Fibroblast of lung (primary cell): ENCODE results near the gene DUSP11. TPM values are rescaled to one million over a fixed set of nuclear protein-coding genes. Genes with fewer than 3 reads are reported as not detected.

Experiments used
- DNase-seq, 2 donors: peaks; one replicate each; pipeline versions ENCODE4 v3.0.0 to v3.0.0-alpha.2; 2010; ENCODE audit warnings: low read depth in 2 of 2
- H2AFZ ChIP-seq: 2 replicates; pipeline ENCODE4 v1.5.1; 2012; ENCODE audit warnings: low read length, control low read depth, inconsistent platforms
- H3K27ac ChIP-seq: 2 replicates; pipeline ENCODE4 v1.5.1; 2011; ENCODE audit warnings: low read length, control low read depth; ENCODE audit not compliant: insufficient read depth
- H3K27me3 ChIP-seq: 2 replicates; pipeline ENCODE4 v1.5.1; 2011; ENCODE audit warnings: mild to moderate bottlenecking, low read length; ENCODE audit not compliant: control insufficient read depth, insufficient read depth
- H3K36me3 ChIP-seq: 2 replicates; pipeline ENCODE4 v1.5.1; 2011; ENCODE audit warnings: low read length; ENCODE audit not compliant: control insufficient read depth, insufficient read depth
- H3K4me1 ChIP-seq: 2 replicates; pipeline ENCODE4 v1.5.1; 2011; ENCODE audit warnings: low read length; ENCODE audit not compliant: control insufficient read depth, insufficient read depth; ENCODE audit errors: extremely low read depth
- H3K4me2 ChIP-seq: 2 replicates; pipeline ENCODE4 v1.5.1; 2011; ENCODE audit warnings: low read length, control low read depth; ENCODE audit not compliant: insufficient read depth; ENCODE audit errors: extremely low read depth
- H3K4me3 ChIP-seq, 4 experiments: fragments of 200-600 bp in 1 of 4; sonication (generic) in 1 of 4; replicated peaks in 1 of 4; 2 replicates each; pipeline ENCODE4 v1.5.1; 2011 to 2016; ENCODE audit warnings: low read length in 4 of 4, low read depth in 3 of 4, mild to moderate bottlenecking in 3 of 4, control low read depth in 2 of 4, inconsistent platforms in 1 of 4, mixed read lengths in 1 of 4; ENCODE audit not compliant: insufficient read depth in 1 of 4; ENCODE audit errors: control extremely low read depth in 1 of 4
- H3K79me2 ChIP-seq: 2 replicates; pipeline ENCODE4 v1.5.1; 2012; ENCODE audit warnings: mild to moderate bottlenecking, low read length, inconsistent platforms; ENCODE audit not compliant: control insufficient read depth, insufficient read depth
- H3K9ac ChIP-seq: 2 replicates; pipeline ENCODE4 v1.5.1; 2011; ENCODE audit warnings: mild to moderate bottlenecking, low read length, control low read depth; ENCODE audit not compliant: insufficient read depth
- H3K9me3 ChIP-seq: 2 replicates; pipeline ENCODE4 v1.5.1; 2012; ENCODE audit warnings: low read depth, low read length; ENCODE audit not compliant: control insufficient read depth, insufficient read depth
- H4K20me1 ChIP-seq: 2 replicates; pipeline ENCODE4 v1.5.1; 2011; ENCODE audit warnings: low read length; ENCODE audit not compliant: control insufficient read depth, insufficient read depth; ENCODE audit errors: extremely low read depth
- CTCF ChIP-seq, 2 donors: IDR thresholded peaks in 1 of 2; conservative IDR thresholded peaks in 1 of 2; 1 replicate in 1 of 2; 2 replicates in 1 of 2; pipeline ENCODE4 v1.5.1; 2011 to 2012; ENCODE audit warnings: low read length in 2 of 2, control low read depth in 1 of 2, inconsistent platforms in 1 of 2, low read depth in 1 of 2, mild to moderate bottlenecking in 1 of 2
- EZH2 ChIP-seq: IDR thresholded peaks from 2 replicates; pipeline ENCODE4 v1.5.1; 2012; ENCODE audit warnings: low read length, control low read depth, mild to moderate bottlenecking; ENCODE audit errors: missing control alignments
- polyA plus RNA-seq, 2 donors: library from polyadenylated mRNA; depleted of rRNA in 1 of 2; stranded (reverse) in 1 of 2; unstranded in 1 of 2; fragments of >200 nt; gene quantifications; 2 replicates each; pipeline ENCODE4 v1.2.1, GENCODE V29; 2011 to 2012; ENCODE audit warnings: missing spikeins in 1 of 2
- total RNA-seq: library from RNA; depleted of rRNA; stranded (reverse); fragments of >200 nt; gene quantifications from 2 replicates; pipeline ENCODE4 v1.2.1, GENCODE V29; 2014

DUSP11 gene
- total and polyA plus RNA-seq, 2 donors (not counting 1 experiment from before 2014, with no cell fraction given) = 31.7 to 38.0 TPM

DNA sequence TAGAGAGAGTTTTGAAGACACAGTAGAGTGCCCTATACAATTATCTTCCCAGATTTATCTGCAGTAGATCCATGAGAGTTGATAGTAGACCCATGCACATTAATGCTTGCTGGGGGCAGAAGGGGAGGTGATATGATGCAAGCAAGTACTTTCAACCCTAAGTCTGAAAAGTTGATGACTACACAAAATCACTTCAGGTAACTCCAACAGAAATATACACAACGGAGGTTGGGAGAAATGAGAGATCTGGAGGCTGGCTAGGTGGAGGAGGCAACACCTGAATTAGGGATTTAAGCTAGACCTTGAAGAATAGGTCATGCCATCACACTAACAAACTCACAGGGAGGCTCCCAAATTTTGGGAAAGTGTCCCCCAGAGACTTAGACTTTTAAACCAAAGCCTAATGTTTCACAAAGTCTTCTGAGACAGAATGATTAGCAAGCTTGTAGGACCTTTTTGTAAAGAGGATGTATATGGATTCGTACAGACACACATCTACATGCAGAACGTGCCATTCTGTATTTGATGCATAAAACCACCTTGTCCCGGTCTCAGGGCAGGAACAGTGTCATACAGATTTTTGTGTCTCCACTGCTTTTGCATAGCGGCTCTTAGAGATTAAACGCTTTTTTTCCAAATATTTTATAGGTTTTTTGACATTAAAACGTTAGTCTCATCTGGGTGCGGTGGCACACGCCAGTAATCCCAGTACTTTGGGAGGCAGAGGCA is 47.9 kb upstream of the DUSP11 start:
- Histone ChIP-seq H2AFZ (peak overlapping the region; percentile 94), H3K36me3 (no peaks in the 10 kb centered on the region), H3K4me2 (peak overlapping the region; percentile 73), H3K9ac (no peak overlapping the region), H3K27me3 (no peaks in the 10 kb centered on the region), H3K4me1 (no peaks in the 10 kb centered on the region), H3K4me3 (peak overlapping the region; percentile 71 to 86 (median 75)), H4K20me1 (no peaks in the 10 kb centered on the region), H3K9me3 (no peaks in the 10 kb centered on the region), H3K79me2 (peaks cover 3% of the 10 kb centered on the region), H3K27ac (no peak overlapping the region)
- no peak for DNase-seq
- TF ChIP-seq CTCF (conservative IDR thresholded peaks at IDR 0.05 in 1 of 2, IDR thresholded peaks at IDR 0.05 in 1 of 2; ENCODE audit: low read depth in 1 of 2, low read length in 2 of 2) (no peak), EZH2 (no peak)

- H3K4me2 ChIP-seq = no peak overlapping the region
- no peak overlapping the region for H3K4me3 ChIP-seq
- peak; percentile 38 to 39 for TF ChIP-seq CTCF (conservative IDR thresholded peaks at IDR 0.05 in 1 of 2, IDR thresholded peaks at IDR 0.05 in 1 of 2; ENCODE audit: low read depth in 1 of 2, low read length in 2 of 2)
- TF ChIP-seq EZH2 = no peak
- no peaks in the 10 kb centered on the region for H3K27me3 ChIP-seq
- no peaks in the 10 kb centered on the region for H3K4me1 ChIP-seq
- peaks cover 3% of the 10 kb centered on the region for H3K79me2 ChIP-seq
- no peak overlapping the region for H3K27ac ChIP-seq
- DNase-seq = peak; percentile 28 to 61
- no peaks in the 10 kb centered on the region for H3K9me3 ChIP-seq
- H3K9ac ChIP-seq = no peak overlapping the region
- H3K36me3 ChIP-seq = no peaks in the 10 kb centered on the region
- no peaks in the 10 kb centered on the region for H4K20me1 ChIP-seq
- no peak overlapping the region for H2AFZ ChIP-seq
Measured at GRCh38 chr2:73827018-73827417, 47.1 kb upstream of the DUSP11 start.

DNA sequence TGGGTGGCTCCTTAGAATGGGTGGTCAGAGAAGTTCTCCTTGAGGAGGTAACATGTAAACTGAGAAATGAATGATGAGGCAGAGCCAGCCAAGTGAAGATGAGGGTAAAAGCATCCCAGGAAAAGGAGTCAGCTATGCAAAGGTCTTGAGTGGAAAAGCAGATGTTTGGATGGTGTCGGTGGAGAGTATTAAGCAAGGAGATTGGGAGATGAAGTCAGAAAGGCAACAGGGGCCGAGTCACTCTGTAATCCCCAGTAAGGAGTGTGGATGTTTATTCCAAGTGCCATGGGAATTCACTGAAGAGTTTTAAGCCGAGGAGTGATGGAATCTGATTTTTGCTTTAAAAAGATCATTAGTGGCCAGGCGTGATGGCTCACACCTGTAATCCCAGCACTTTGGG is 45.5 kb upstream of the DUSP11 start:
- Histone ChIP-seq H3K79me2 (peaks cover 2% of the 10 kb centered on the region), H3K9ac (no peak overlapping the region), H3K27ac (no peak overlapping the region), H3K4me1 (no peaks in the 10 kb centered on the region), H2AFZ (no peak overlapping the region), H3K4me2 (no peak overlapping the region), H3K9me3 (no peaks in the 10 kb centered on the region), H3K27me3 (peaks cover 3% of the 10 kb centered on the region), H3K4me3 (no peak overlapping the region), H4K20me1 (no peaks in the 10 kb centered on the region), H3K36me3 (no peaks in the 10 kb centered on the region)
- no peak for DNase-seq
- TF ChIP-seq CTCF (conservative IDR thresholded peaks at IDR 0.05 in 1 of 2, IDR thresholded peaks at IDR 0.05 in 1 of 2; ENCODE audit: low read depth in 1 of 2, low read length in 2 of 2) (no peak), EZH2 (no peak)
